ENCODE results near the gene SREBF1. TPM values are rescaled to one million over a fixed set of nuclear protein-coding genes. Genes with fewer than 3 reads are reported as not detected.

The SREBF1 gene
- total RNA-seq, 4 donors from 2014 or later, result 115 to 253 (median 191) TPM

- Histone ChIP-seq H3K9me3 (no peaks in the 10 kb centered on the region), H3K36me3 (peaks cover 0 to 31% (median 0%) of the 10 kb centered on the region in 3 donors), H3K27ac (peak overlapping the region in 3 of 4 donors; percentile 84 to 100 (median 95)), H3K4me1 (peaks cover 9 to 62% (median 39%) of the 10 kb centered on the region in 4 donors), H3K4me3 (no peak overlapping the region), H3K27me3 (no peaks in the 10 kb centered on the region)
- 73 to 80% methylated on average over 2 to 5 of the region's 8 CpGs for WGBS, 2 donors
- DNase-seq (ENCODE audit: low spot score in 2 of 2), result no peak
- TF ChIP-seq EP300 (IDR thresholded peaks at IDR 0.05) (no peak), CTCF (IDR thresholded peaks at IDR 0.05) (no peak), POLR2A (IDR thresholded peaks at IDR 0.05) (no peak)
These were observed 9.9 kb upstream of the SREBF1 start for GRCh38 chr17:17846645-17847044.

GRCh38 chr17:17846003-17846402 lies 9.2 kb upstream of the SREBF1 start:
- peak overlapping the region in 2 of 4 donors; percentile 30 to 100 for H3K27ac ChIP-seq
- TF ChIP-seq EP300 (IDR thresholded peaks at IDR 0.05), result no peak
- H3K27me3 ChIP-seq, result no peaks in the 10 kb centered on the region
- peaks cover 9 to 62% (median 43%) of the 10 kb centered on the region in 4 donors for H3K4me1 ChIP-seq
- H3K36me3 ChIP-seq, result peaks cover 0 to 31% (median 0%) of the 10 kb centered on the region in 3 donors
- WGBS, 2 donors, result 73 to 81% methylated on average over 6 to 7 of the region's 8 CpGs
- no peak for DNase-seq (ENCODE audit: low spot score in 2 of 2)
- H3K4me3 ChIP-seq, result no peak overlapping the region
- no peaks in the 10 kb centered on the region for H3K9me3 ChIP-seq

GRCh38 chr17:17845046-17845775 lies 8.4 kb upstream of the SREBF1 start:
- WGBS, 2 donors, result 78 to 86% methylated on average over 8 to 13 of the region's 13 CpGs
- peaks cover 9 to 62% (median 43%) of the 10 kb centered on the region in 4 donors for H3K4me1 ChIP-seq

GRCh38 chr17:17844500-17844899 lies 7.7 kb upstream of the SREBF1 start:
- WGBS, 2 donors, result 87 to 94% methylated on average over 6 of the region's 6 CpGs
- Histone ChIP-seq H3K4me1 (peaks cover 7 to 60% (median 40%) of the 10 kb centered on the region in 4 donors), H3K4me3 (no peak overlapping the region), H3K27me3 (no peaks in the 10 kb centered on the region), H3K36me3 (peaks cover 0 to 31% (median 0%) of the 10 kb centered on the region in 3 donors), H3K27ac (peak overlapping the region in 2 of 4 donors; percentile 17 to 100), H3K9me3 (no peaks in the 10 kb centered on the region)
- TF ChIP-seq POLR2A (IDR thresholded peaks at IDR 0.05), result no peak
- DNase-seq (ENCODE audit: low spot score in 2 of 2), result no peak

More at GRCh38 chr17:17845046-17845775, 8.4 kb upstream of the SREBF1 start:
- Histone ChIP-seq H3K9me3 (no peaks in the 10 kb centered on the region), H3K27me3 (no peaks in the 10 kb centered on the region), H3K36me3 (peaks cover 0 to 31% (median 0%) of the 10 kb centered on the region in 3 donors), H3K4me3 (no peak overlapping the region), H3K27ac (peak overlapping the region in 2 of 4 donors; percentile 30 to 100)
- TF ChIP-seq POLR2A (IDR thresholded peaks at IDR 0.05) (no peak), EP300 (IDR thresholded peaks at IDR 0.05) (no peak), CTCF (IDR thresholded peaks at IDR 0.05) (no peak)
- DNase-seq (ENCODE audit: low spot score in 2 of 2), result no peak

- H3K4me3 ChIP-seq, result no peak overlapping the region
- peaks cover 0 to 31% (median 0%) of the 10 kb centered on the region in 3 donors for H3K36me3 ChIP-seq
- peaks cover 3 to 60% (median 40%) of the 10 kb centered on the region in 4 donors for H3K4me1 ChIP-seq
- TF ChIP-seq CTCF (IDR thresholded peaks at IDR 0.05) (no peak), EP300 (IDR thresholded peaks at IDR 0.05) (no peak), POLR2A (IDR thresholded peaks at IDR 0.05) (no peak)
- DNase-seq (ENCODE audit: low spot score in 2 of 2), result no peak
- no peaks in the 10 kb centered on the region for H3K9me3 ChIP-seq
- 74 to 78% methylated on average over 7 of the region's 7 CpGs for WGBS, 2 donors
- H3K27ac ChIP-seq, result peak overlapping the region in 3 of 4 donors; percentile 17 to 100 (median 99)
- H3K27me3 ChIP-seq, result no peaks in the 10 kb centered on the region
These were observed 7.3 kb upstream of the SREBF1 start for GRCh38 chr17:17844079-17844478.

- Histone ChIP-seq H3K27ac (peak overlapping the region in 3 of 4 donors; percentile 40 to 100 (median 99)), H3K36me3 (peaks cover 0 to 31% (median 0%) of the 10 kb centered on the region in 3 donors), H3K4me1 (peaks cover 0 to 60% (median 41%) of the 10 kb centered on the region in 4 donors), H3K27me3 (no peaks in the 10 kb centered on the region), H3K4me3 (no peak overlapping the region), H3K9me3 (no peaks in the 10 kb centered on the region)
- DNase-seq (ENCODE audit: low spot score in 2 of 2), result no peak
- WGBS, 2 donors, result 75 to 80% methylated on average over 4 of the region's 4 CpGs
- TF ChIP-seq CTCF (IDR thresholded peaks at IDR 0.05) (no peak), POLR2A (IDR thresholded peaks at IDR 0.05) (no peak), EP300 (IDR thresholded peaks at IDR 0.05) (no peak)
These were observed 6.3 kb upstream of the SREBF1 start for GRCh38 chr17:17843096-17843495.

Data from tibial nerve (tissue), 4 donors.